Left ventricle myocardium inferior (tissue), 1 donor: ENCODE measurements around the gene EML6. TPM values are rescaled to one million over a fixed set of nuclear protein-coding genes. Genes with fewer than 3 reads are reported as not detected.

ENCODE experiments used
- DNase-seq: peaks from one replicate; pipeline ENCODE4 v3.0.0-alpha.2; 2020
- H3K27ac ChIP-seq: fragments of 200-600 bp; replicated peaks from 2 replicates; pipeline ENCODE4 v1.8.0; 2021
- H3K27me3 ChIP-seq: fragments of 200-600 bp; 2 replicates; pipeline ENCODE4 v1.8.0; 2021; ENCODE audit warnings: low read depth
- H3K36me3 ChIP-seq: fragments of 200-600 bp; 2 replicates; pipeline ENCODE4 v1.8.0; 2021
- H3K4me1 ChIP-seq: fragments of 200-600 bp; 2 replicates; pipeline ENCODE4 v1.8.0; 2021
- H3K4me3 ChIP-seq: fragments of 200-600 bp; 2 replicates; pipeline ENCODE4 v1.8.0; 2021; ENCODE audit warnings: mild to moderate bottlenecking, moderate library complexity
- H3K9me3 ChIP-seq: fragments of 200-600 bp; replicated peaks from 2 replicates; pipeline ENCODE4 v1.8.0; 2021
- intact Hi-C: fragments of 100-400 bp; cut with micrococcal nuclease; formaldehyde crosslinking; loops from one replicate; pipeline ENCODE4 v1.11.0; 2022
- total RNA-seq: library from RNA; stranded (reverse); fragmentation: NEBNext Ultra II Directional; extraction: Animal tissue kit (Norgen Biotek cat#: 25700); gene quantifications from one replicate; pipeline ENCODE4 v1.2.1, GENCODE V29; 2021
- TF ChIP-seq, protein P1 (sequence below): fragments of 200-600 bp; IDR thresholded peaks from 2 replicates; pipeline ENCODE4 v1.8.0; 2021; ENCODE audit warnings: antibody characterized with exemption, mild to moderate bottlenecking, borderline replicate concordance
- donor health status: DM: no; HTN: yes; CAD: no; lungs with severe emphysema.

Gene EML6
- total RNA-seq, 1 donor from 2014 or later, result 0.77 TPM

DNA sequence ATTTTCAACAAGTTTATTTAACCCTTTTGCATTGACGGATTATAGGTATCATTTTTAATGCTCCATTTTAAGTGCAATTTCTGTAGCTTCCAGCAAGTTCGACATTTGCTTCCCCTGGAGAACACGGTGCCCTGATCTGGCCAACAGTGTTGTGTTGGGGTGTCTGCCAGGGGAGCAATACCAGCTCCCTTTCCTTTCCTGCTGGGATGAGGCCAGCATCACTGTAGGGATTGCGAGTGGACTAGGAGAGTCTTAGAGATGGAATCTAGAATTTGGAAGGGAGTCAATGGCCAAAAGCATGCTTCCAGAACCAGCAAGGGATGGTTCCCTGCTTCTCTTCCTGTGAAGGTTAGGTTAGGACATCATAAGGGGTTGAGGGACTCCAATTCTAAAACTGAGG lies 191.6 kb downstream of the EML6 start:
- intact Hi-C loops, result no loop called here
- Histone ChIP-seq H3K27me3 (peaks cover 46% of the 10 kb centered on the region), H3K9me3 (no peaks in the 10 kb centered on the region), H3K4me3 (no peak overlapping the region), H3K27ac (no peak overlapping the region), H3K36me3 (no peaks in the 10 kb centered on the region), H3K4me1 (no peaks in the 10 kb centered on the region)
- no peak for DNase-seq
- TF ChIP-seq, protein P1, sequence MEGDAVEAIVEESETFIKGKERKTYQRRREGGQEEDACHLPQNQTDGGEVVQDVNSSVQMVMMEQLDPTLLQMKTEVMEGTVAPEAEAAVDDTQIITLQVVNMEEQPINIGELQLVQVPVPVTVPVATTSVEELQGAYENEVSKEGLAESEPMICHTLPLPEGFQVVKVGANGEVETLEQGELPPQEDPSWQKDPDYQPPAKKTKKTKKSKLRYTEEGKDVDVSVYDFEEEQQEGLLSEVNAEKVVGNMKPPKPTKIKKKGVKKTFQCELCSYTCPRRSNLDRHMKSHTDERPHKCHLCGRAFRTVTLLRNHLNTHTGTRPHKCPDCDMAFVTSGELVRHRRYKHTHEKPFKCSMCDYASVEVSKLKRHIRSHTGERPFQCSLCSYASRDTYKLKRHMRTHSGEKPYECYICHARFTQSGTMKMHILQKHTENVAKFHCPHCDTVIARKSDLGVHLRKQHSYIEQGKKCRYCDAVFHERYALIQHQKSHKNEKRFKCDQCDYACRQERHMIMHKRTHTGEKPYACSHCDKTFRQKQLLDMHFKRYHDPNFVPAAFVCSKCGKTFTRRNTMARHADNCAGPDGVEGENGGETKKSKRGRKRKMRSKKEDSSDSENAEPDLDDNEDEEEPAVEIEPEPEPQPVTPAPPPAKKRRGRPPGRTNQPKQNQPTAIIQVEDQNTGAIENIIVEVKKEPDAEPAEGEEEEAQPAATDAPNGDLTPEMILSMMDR, result no peak

DNA sequence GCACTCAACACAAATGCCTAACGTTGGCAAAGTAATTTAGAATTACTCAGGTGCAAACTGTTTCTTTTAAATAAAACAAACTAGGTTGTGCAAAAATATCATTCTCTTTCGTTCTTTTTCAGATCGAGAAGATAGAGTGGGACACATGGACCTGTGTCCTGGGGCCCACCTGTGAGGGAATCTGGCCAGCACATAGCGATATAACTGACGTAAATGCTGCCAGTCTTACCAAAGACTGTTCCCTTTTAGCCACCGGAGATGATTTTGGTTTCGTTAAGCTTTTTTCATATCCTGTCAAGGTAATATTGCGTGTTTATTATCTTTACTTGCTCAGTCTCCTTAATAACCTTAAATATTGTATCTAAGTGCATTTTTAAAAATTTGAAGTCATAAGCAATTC lies 193.2 kb downstream of the EML6 start:
- Histone ChIP-seq H3K36me3 (no peaks in the 10 kb centered on the region), H3K27me3 (peaks cover 50% of the 10 kb centered on the region), H3K4me1 (no peaks in the 10 kb centered on the region), H3K27ac (no peak overlapping the region), H3K4me3 (no peak overlapping the region), H3K9me3 (peaks cover 13% of the 10 kb centered on the region)
- no peak for DNase-seq
- TF ChIP-seq, protein P1, result no peak
- intact Hi-C loops, result no loop called here

DNA sequence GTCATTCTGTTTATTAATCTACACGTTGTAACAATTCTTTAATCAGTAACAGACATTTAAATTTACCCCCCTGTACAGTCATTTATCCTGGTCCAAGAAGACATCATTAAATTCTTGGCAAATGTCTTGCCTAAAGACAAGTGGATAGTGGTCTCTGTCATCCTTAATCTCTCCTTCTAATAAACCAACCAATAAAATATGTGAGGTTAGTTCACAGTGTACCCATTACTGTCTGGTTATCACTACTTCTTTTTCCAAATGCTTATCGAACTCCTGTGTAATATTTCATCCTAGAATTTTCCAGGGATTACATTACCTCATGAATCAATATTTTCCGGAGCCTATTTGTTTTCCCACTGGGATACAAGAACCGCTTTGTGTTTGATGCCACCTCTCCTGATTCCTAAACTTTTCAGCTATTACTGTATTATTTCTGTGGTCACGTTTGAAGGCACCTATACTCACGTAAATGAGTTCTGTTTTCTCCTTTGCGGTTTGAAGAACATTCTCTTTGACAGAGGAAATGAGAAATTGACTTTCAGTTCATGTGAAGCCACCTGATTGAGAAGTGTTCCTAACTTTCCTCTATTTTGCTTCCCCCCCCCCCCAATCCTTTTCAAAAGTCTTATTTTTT lies 195.3 kb downstream of the EML6 start:
- intact Hi-C loops, result no loop called here
- TF ChIP-seq, protein P1, result no peak
- Histone ChIP-seq H3K4me3 (no peak overlapping the region), H3K27me3 (peaks cover 50% of the 10 kb centered on the region), H3K9me3 (peaks cover 18% of the 10 kb centered on the region), H3K27ac (no peak overlapping the region), H3K36me3 (no peaks in the 10 kb centered on the region), H3K4me1 (no peaks in the 10 kb centered on the region)
- no peak for DNase-seq

DNA sequence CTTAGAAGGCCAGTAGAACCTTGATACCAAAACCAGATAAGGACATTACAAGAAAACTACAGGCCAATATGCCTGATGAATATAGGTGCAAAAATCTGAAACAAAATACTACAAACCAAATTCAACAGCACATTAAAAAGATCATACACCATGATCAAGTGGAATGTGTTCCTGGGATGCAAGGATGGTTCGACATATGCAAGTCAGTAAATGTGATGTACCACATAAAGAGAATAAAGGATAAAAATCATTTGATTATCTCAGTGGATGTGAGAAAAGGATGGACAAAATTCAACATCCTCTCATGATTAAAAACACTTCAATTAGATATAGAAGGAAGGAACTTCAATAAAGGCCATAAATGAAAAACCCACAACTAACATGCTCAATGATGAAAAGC lies 197.2 kb downstream of the EML6 start:
- Histone ChIP-seq H3K4me3 (no peak overlapping the region), H3K4me1 (no peaks in the 10 kb centered on the region), H3K36me3 (no peaks in the 10 kb centered on the region), H3K27me3 (peaks cover 51% of the 10 kb centered on the region), H3K9me3 (peaks cover 18% of the 10 kb centered on the region), H3K27ac (no peak overlapping the region)
- TF ChIP-seq, protein P1, result no peak
- DNase-seq, result no peak
- intact Hi-C loops, result no loop called here

DNA sequence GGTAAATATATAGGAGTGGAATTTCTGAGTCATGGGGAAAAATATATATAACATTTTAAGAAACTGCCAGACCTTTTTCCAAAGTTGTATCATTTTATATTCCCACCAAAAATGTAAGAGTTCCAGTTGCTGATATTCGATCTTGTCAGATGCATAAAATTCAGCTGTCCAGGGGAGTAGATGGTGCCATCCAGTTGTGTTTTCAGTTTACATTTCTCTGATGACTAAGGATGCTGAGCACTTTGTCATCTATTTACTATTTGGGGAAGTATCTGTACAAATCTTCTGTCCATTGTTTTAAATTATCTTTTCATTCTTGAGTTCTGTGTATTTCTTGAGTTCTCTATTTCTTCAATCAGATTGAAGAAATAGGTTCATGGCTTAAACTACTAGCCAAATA lies 200.7 kb downstream of the EML6 start:
- peaks cover 6% of the 10 kb centered on the region for H3K4me1 ChIP-seq
- no peak overlapping the region for H3K4me3 ChIP-seq
- H3K9me3 ChIP-seq, result peaks cover 18% of the 10 kb centered on the region
- no peak for DNase-seq
- TF ChIP-seq, protein P1, result no peak
- intact Hi-C loops, result no loop called here
- H3K27me3 ChIP-seq, result peaks cover 47% of the 10 kb centered on the region
- no peak overlapping the region for H3K27ac ChIP-seq
- H3K36me3 ChIP-seq, result no peaks in the 10 kb centered on the region
